IMR-90 (cell line): ENCODE measurements around the gene SLC9A9. TPM values are rescaled to one million over a fixed set of nuclear protein-coding genes. Genes with fewer than 3 reads are reported as not detected.

Experiments
- ATAC-seq: fragments of 200-7000 bp; cut with Tn5 transposase; 2 replicates; pipeline ENCODE4 v1.9.1; 2020; ENCODE audit warnings: low read depth, mild to moderate bottlenecking, moderate library complexity
- BruUV-seq: library from RNA; stranded (reverse); fragments of 400-500 nt; replicated peaks from 2 replicates; lab custom pipeline; 2021; lab: Mats Ljungman, UMichigan
- CTCF ChIA-PET: fragments of 300-600 bp; formaldehyde crosslinking; extraction: SDS; loops from one replicate; lab custom pipeline; 2021; ENCODE audit warnings: antibody characterized with exemption; lab: Yijun Ruan, JAX
- POLR2A ChIA-PET: fragments of 300-600 bp; sonication (Branson Sonifier 250); formaldehyde crosslinking; loops from one replicate; lab custom pipeline; 2022; ENCODE audit warnings: antibody characterized with exemption; ENCODE audit not compliant: unreplicated experiment; lab: Charles Lee
- DNase-seq: peaks from one replicate; pipeline ENCODE4 v3.0.0; 2013
- H2AFZ ChIP-seq: replicated peaks from 2 replicates; pipeline ENCODE3; 2013; ENCODE audit warnings: low read length, mild to moderate bottlenecking; ENCODE audit not compliant: poor library complexity
- H2AK5ac ChIP-seq: 2 replicates; pipeline ENCODE4 v1.6.1; 2013; ENCODE audit warnings: low read depth, low read length, inconsistent platforms
- H2AK9ac ChIP-seq: replicated peaks from 2 replicates; pipeline ENCODE3; 2013; ENCODE audit warnings: mild to moderate bottlenecking, low read depth, low read length, moderate library complexity; ENCODE audit not compliant: poor library complexity
- H2BK120ac ChIP-seq: 2 replicates; pipeline ENCODE4 v1.6.1; 2013; ENCODE audit warnings: low read depth, low read length, inconsistent platforms
- H2BK15ac ChIP-seq: 3 replicates; pipeline ENCODE4 v1.6.1; 2013; ENCODE audit warnings: low read depth, low read length, inconsistent platforms
- H2BK20ac ChIP-seq: 2 replicates; pipeline ENCODE4 v1.6.1; 2013; ENCODE audit warnings: low read depth, mild to moderate bottlenecking, inconsistent platforms, low read length, moderate library complexity
- H2BK5ac ChIP-seq: 2 replicates; pipeline ENCODE4 v1.6.1; 2013; ENCODE audit warnings: mild to moderate bottlenecking, low read depth, low read length, inconsistent platforms; ENCODE audit not compliant: poor library complexity, severe bottlenecking
- H3K14ac ChIP-seq: replicated peaks from 2 replicates; pipeline ENCODE4 v1.6.1; 2013; ENCODE audit warnings: low read depth, low read length, inconsistent platforms
- H3K18ac ChIP-seq: 2 replicates; pipeline ENCODE4 v1.6.1; 2013; ENCODE audit warnings: low read depth, low read length, control low read depth
- H3K23ac ChIP-seq: 2 replicates; pipeline ENCODE4 v1.6.1; 2013; ENCODE audit warnings: low read depth, low read length, inconsistent platforms
- H3K27ac ChIP-seq: 2 replicates; pipeline ENCODE4 v1.5.1; 2013; ENCODE audit warnings: mild to moderate bottlenecking, control low read depth, low read length; ENCODE audit not compliant: insufficient read depth
- H3K27me3 ChIP-seq: 2 replicates; pipeline ENCODE4 v1.6.1; 2013; ENCODE audit warnings: low read length; ENCODE audit not compliant: control insufficient read depth, insufficient read depth
- H3K36me3 ChIP-seq: 2 replicates; pipeline ENCODE4 v1.6.1; 2013; ENCODE audit warnings: low read length, mixed read lengths; ENCODE audit not compliant: control insufficient read depth, insufficient read depth
- H3K4ac ChIP-seq: 2 replicates; pipeline ENCODE4 v1.6.1; 2013; ENCODE audit warnings: low read depth, low read length, inconsistent platforms
- H3K4me1 ChIP-seq: 2 replicates; pipeline ENCODE4 v1.6.1; 2013; ENCODE audit warnings: low read length, mixed read lengths; ENCODE audit not compliant: control insufficient read depth, insufficient read depth
- H3K4me2 ChIP-seq: 2 replicates; pipeline ENCODE4 v1.6.1; 2013; ENCODE audit warnings: low read depth, mild to moderate bottlenecking, control low read depth, low read length, moderate library complexity
- H3K4me3 ChIP-seq: 2 replicates; pipeline ENCODE4 v1.5.1; 2013; ENCODE audit warnings: low read depth, mild to moderate bottlenecking, control low read depth, low read length, moderate library complexity; ENCODE audit not compliant: insufficient read depth
- H3K56ac ChIP-seq: 2 replicates; pipeline ENCODE4 v1.6.1; 2013; ENCODE audit warnings: low read length, inconsistent platforms; ENCODE audit not compliant: insufficient read depth; ENCODE audit errors: extremely low read depth
- H3K79me1 ChIP-seq, 2 experiments: 2 replicates each; pipeline ENCODE4 v1.6.1; 2013; ENCODE audit warnings: low read length in 2 of 2, inconsistent platforms in 1 of 2, low read depth in 1 of 2
- H3K9ac ChIP-seq: 2 replicates; pipeline ENCODE4 v1.6.1; 2013; ENCODE audit warnings: low read depth, low read length, control low read depth
- H3K9me1 ChIP-seq: 2 replicates; pipeline ENCODE4 v1.6.1; 2013; ENCODE audit warnings: low read length, inconsistent platforms; ENCODE audit not compliant: insufficient read depth
- H3K9me3 ChIP-seq: 2 replicates; pipeline ENCODE4 v1.6.1; 2013; ENCODE audit warnings: low read length; ENCODE audit not compliant: control insufficient read depth, insufficient read depth
- H4K20me1 ChIP-seq: 2 replicates; pipeline ENCODE4 v1.6.1; 2013; ENCODE audit warnings: low read length, inconsistent platforms; ENCODE audit not compliant: insufficient read depth
- H4K5ac ChIP-seq: 2 replicates; pipeline ENCODE4 v1.6.1; 2013; ENCODE audit warnings: mild to moderate bottlenecking, low read depth, low read length, control low read depth
- H4K8ac ChIP-seq, 2 experiments: 2 replicates each; pipeline ENCODE4 v1.6.1; 2013; ENCODE audit warnings: low read depth in 2 of 2, low read length in 2 of 2, control low read depth in 1 of 2, inconsistent platforms in 1 of 2
- H4K91ac ChIP-seq: 2 replicates; pipeline ENCODE4 v1.6.1; 2013; ENCODE audit warnings: low read depth, low read length, inconsistent platforms; ENCODE audit not compliant: insufficient read depth
- FOS ChIP-seq: fragments of 150-350 bp; IDR thresholded peaks from 2 replicates; pipeline ENCODE4 v1.6.1; 2016; ENCODE audit warnings: low read depth, low read length
- MAZ ChIP-seq: IDR thresholded peaks from 2 replicates; pipeline ENCODE4 v1.6.1; 2012; ENCODE audit warnings: low read depth, mild to moderate bottlenecking, low read length, improper control_type of control experiment, moderate library complexity, borderline replicate concordance
- RAD21 ChIP-seq: IDR thresholded peaks from 2 replicates; pipeline ENCODE4 v1.6.1; 2012; ENCODE audit warnings: low read length, improper control_type of control experiment
- SMC3 ChIP-seq: fragments of 150-350 bp; IDR thresholded peaks from 2 replicates; pipeline ENCODE4 v1.6.1; 2016; ENCODE audit warnings: low read depth, mild to moderate bottlenecking, antibody characterized with exemption, low read length, moderate library complexity
- WGBS, 2 experiments: methylation state at CpG; one replicate each; pipeline versions ENCODE4 v1.1.5 to v1.1.7; 2013; ENCODE audit warnings: missing lambda C conversion rate in 2 of 2; ENCODE audit not compliant: insufficient read length in 1 of 2; ENCODE audit errors: extremely low coverage in 2 of 2; 5-methylcytosine and 5-hydroxymethylcytosine counted together
- dilution Hi-C: fragments of 300-500 bp; cut with HindIII; formaldehyde crosslinking; loops from one replicate; pipeline ENCODE4 v1.14.3; 2018; ENCODE audit warnings: low sequenced_read_pairs; ENCODE audit not compliant: unreplicated experiment
- in situ Hi-C: fragments of 300-500 bp; cut with MboI; formaldehyde crosslinking; loops from 3 replicates; pipeline ENCODE4 v1.14.3; 2019; ENCODE audit warnings: low sequenced_read_pairs, inconsistent platforms, mixed read lengths
- intact Hi-C: fragments of 100-400 bp; cut with micrococcal nuclease; formaldehyde crosslinking; loops from 2 replicates; pipeline ENCODE4 v1.10.0; 2022
- polyA plus RNA-seq, 3 experiments: library from polyadenylated mRNA; depleted of rRNA; stranded (reverse); fragments of >200 nt; gene quantifications; 2 replicates each; pipeline ENCODE4 v1.2.3, GENCODE V29; 2012; ENCODE audit warnings: low replicate concordance in 1 of 3
- total RNA-seq: library from RNA; depleted of rRNA; stranded (reverse); fragments of >200 nt; gene quantifications from 2 replicates; pipeline ENCODE4 v1.2.3, GENCODE V29; 2012
- TF ChIP-seq, protein P1 (sequence below): conservative IDR thresholded peaks from 2 replicates; pipeline ENCODE4 v1.5.1; 2012; ENCODE audit warnings: mild to moderate bottlenecking, low read depth, low read length, improper control_type of control experiment

SLC9A9 gene
- total and polyA plus RNA-seq, 2 of the 4 experiments (the other 2 are of a cell fraction) = 1.4 to 2.3 TPM

DNA sequence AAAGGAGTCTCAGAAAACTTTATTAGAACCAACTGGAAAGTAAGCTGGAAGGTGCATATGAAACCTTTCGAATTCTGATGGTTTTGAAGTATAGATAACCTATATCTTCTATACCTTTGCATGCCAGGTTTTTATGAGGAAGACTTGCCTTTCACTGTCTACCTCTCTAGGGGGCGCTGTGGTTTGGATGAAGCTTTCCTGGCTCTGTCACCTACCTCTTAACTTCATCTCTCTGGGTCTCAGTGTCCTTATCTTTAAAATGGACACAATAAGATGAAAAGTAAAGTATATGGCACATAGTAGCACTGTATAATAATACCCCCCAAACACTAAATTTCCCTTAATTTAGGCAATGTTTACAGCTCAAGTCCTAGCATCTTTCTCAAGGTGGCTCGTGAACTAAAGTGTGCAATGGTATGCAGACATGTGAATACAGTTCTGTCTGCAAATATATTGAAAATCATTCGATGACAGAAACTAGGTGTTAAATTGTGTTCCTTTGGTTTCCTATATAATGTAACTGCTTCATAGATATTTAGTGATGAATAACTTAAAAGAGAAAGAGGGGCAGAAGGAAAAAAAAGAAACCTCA, 414.4 kb downstream of the SLC9A9 start:
- H3K27ac ChIP-seq = no peak overlapping the region
- H3K18ac ChIP-seq = no peak overlapping the region
- H3K9me3 ChIP-seq = no peaks in the 10 kb centered on the region
- no peak overlapping the region for H4K5ac ChIP-seq
- no peaks in the 10 kb centered on the region for H3K36me3 ChIP-seq
- no peak overlapping the region for H3K23ac ChIP-seq
- CTCF ChIA-PET = interaction anchor here (0.5 to 1.5 kb wide), 2 partner anchors 10 to 298 kb away, joined by 4 to 5 read pairs; no protein-coding TSS in a partner anchor
- no peak overlapping the region for H2AK5ac ChIP-seq
- H3K4me3 ChIP-seq = no peak overlapping the region
- no peaks in the 10 kb centered on the region for H3K79me1 ChIP-seq
- H3K4me2 ChIP-seq = no peak overlapping the region
- dilution Hi-C loops (no loop called here), intact Hi-C loops (no loop called here), in situ Hi-C loops (no loop called here)
- POLR2A ChIA-PET = interaction anchor here (0.6 kb wide), 1 partner anchor 13 kb away, joined by 4 read pairs; no protein-coding TSS in a partner anchor
- H3K14ac ChIP-seq = no peak overlapping the region
- H4K8ac ChIP-seq = no peak overlapping the region
- peaks cover 3% of the 10 kb centered on the region for H3K9me1 ChIP-seq
- ATAC-seq (no peak), DNase-seq (no peak)
- H3K4me1 ChIP-seq = 0 out of 2 replicates have a peak, but pooled peaks cover 2% of the 10 kb centered on the region
- TF ChIP-seq SMC3 (no peak), FOS (no peak), RAD21 (peak; percentile 17; the same call in 1 of the 2 replicates), MAZ (no peak)
- TF ChIP-seq, protein P1, sequence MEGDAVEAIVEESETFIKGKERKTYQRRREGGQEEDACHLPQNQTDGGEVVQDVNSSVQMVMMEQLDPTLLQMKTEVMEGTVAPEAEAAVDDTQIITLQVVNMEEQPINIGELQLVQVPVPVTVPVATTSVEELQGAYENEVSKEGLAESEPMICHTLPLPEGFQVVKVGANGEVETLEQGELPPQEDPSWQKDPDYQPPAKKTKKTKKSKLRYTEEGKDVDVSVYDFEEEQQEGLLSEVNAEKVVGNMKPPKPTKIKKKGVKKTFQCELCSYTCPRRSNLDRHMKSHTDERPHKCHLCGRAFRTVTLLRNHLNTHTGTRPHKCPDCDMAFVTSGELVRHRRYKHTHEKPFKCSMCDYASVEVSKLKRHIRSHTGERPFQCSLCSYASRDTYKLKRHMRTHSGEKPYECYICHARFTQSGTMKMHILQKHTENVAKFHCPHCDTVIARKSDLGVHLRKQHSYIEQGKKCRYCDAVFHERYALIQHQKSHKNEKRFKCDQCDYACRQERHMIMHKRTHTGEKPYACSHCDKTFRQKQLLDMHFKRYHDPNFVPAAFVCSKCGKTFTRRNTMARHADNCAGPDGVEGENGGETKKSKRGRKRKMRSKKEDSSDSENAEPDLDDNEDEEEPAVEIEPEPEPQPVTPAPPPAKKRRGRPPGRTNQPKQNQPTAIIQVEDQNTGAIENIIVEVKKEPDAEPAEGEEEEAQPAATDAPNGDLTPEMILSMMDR = 0 out of 2 replicates have a peak, but pooled peaks have one; percentile 15
- H3K56ac ChIP-seq = no peak overlapping the region
- WGBS, 2 experiments = no CpG with 5 or more reads among the region's 4 CpGs
- no peak overlapping the region for H2AFZ ChIP-seq
- no peak overlapping the region for H2BK120ac ChIP-seq
- H2BK20ac ChIP-seq = no peak overlapping the region
- no peaks in the 10 kb centered on the region for H4K20me1 ChIP-seq
- H3K27me3 ChIP-seq = no peaks in the 10 kb centered on the region
- no peak overlapping the region for H4K91ac ChIP-seq
- no peak overlapping the region for H3K4ac ChIP-seq
- no peak overlapping the region for H2BK15ac ChIP-seq
- no peak overlapping the region for H3K9ac ChIP-seq
- no peak overlapping the region for H2AK9ac ChIP-seq
- H2BK5ac ChIP-seq = no peak overlapping the region
- BruUV-seq = no TSS peak
